Endothelial cell of umbilical vein (primary cell): Measurements from ENCODE around the gene PARVA. TPM values are rescaled to one million over a fixed set of nuclear protein-coding genes. Genes with fewer than 3 reads are reported as not detected.

Source experiments
- BruUV-seq: library from RNA; stranded (reverse); fragments of 400-500 nt; replicated peaks from 2 replicates; lab custom pipeline; 2021; lab: Mats Ljungman, UMichigan
- CTCF ChIA-PET: fragments of 300-600, 350-600 bp; sonication (Branson Sonifier 250); formaldehyde crosslinking; loops from one replicate; lab custom pipeline; 2021; ENCODE audit warnings: antibody characterized with exemption, inconsistent platforms; lab: Charles Lee
- POLR2A ChIA-PET: fragments of 300-600, 350-600 bp; sonication (Branson Sonifier 250); formaldehyde crosslinking; loops from one replicate; lab custom pipeline; 2021; ENCODE audit warnings: antibody characterized with exemption, inconsistent platforms; lab: Charles Lee
- DNase-seq: peaks from one replicate; pipeline ENCODE4 v3.0.0-alpha.2; 2011; ENCODE audit warnings: low read depth, low spot score
- FAIRE-seq: peaks from 2 replicates; lab custom pipeline; 2011; peaks lifted over from hg19 to GRCh38; lab: Jason Lieb, UNC
- H2AFZ ChIP-seq: 2 replicates; pipeline ENCODE4 v1.6.0; 2012; ENCODE audit warnings: low read depth, low read length, control low read depth, inconsistent platforms
- H3K27ac ChIP-seq: 2 replicates; pipeline ENCODE4 v1.5.1; 2011; ENCODE audit warnings: low read depth, mild to moderate bottlenecking, control low read depth, low read length, moderate library complexity; ENCODE audit not compliant: insufficient read depth
- H3K27me3 ChIP-seq, 2 experiments: 2 replicates each; pipeline versions ENCODE4 v1.6.0 to v1.6.1; 2011; ENCODE audit warnings: low read length in 2 of 2, mixed read lengths in 1 of 2; ENCODE audit not compliant: control insufficient read depth in 2 of 2, insufficient read depth in 2 of 2
- H3K36me3 ChIP-seq, 2 experiments: 2 replicates in 1 of 2; 3 replicates in 1 of 2; pipeline ENCODE4 v1.5.1; 2011; ENCODE audit warnings: low read length in 2 of 2, mild to moderate bottlenecking in 1 of 2, moderate library complexity in 1 of 2; ENCODE audit not compliant: control insufficient read depth in 2 of 2, insufficient read depth in 2 of 2; ENCODE audit errors: extremely low read depth in 1 of 2
- H3K4me1 ChIP-seq: 3 replicates; pipeline ENCODE4 v1.5.1; 2011; ENCODE audit warnings: mild to moderate bottlenecking, low read length; ENCODE audit not compliant: control insufficient read depth, insufficient read depth; ENCODE audit errors: extremely low read depth
- H3K4me2 ChIP-seq: 2 replicates; pipeline ENCODE4 v1.6.1; 2011; ENCODE audit warnings: low read length, control low read depth, mixed read lengths; ENCODE audit not compliant: insufficient read depth
- H3K4me3 ChIP-seq, 3 experiments: fragments of 200-600 bp in 1 of 3; sonication (generic), shearing (Covaris generic) in 1 of 3; replicated peaks in 1 of 3; 2 replicates each; pipeline ENCODE4 v1.5.1; 2011 to 2016; ENCODE audit warnings: control low read depth in 3 of 3, low read length in 3 of 3, mild to moderate bottlenecking in 2 of 3, inconsistent platforms in 1 of 3, low read depth in 1 of 3, moderate library complexity in 1 of 3; ENCODE audit not compliant: insufficient read depth in 1 of 3
- H3K79me2 ChIP-seq: 2 replicates; pipeline ENCODE4 v1.6.0; 2012; ENCODE audit warnings: low read length, inconsistent platforms; ENCODE audit not compliant: control insufficient read depth, insufficient read depth
- H3K9ac ChIP-seq: replicated peaks from 2 replicates; pipeline ENCODE3; 2011; ENCODE audit warnings: low read length, control low read depth; ENCODE audit not compliant: insufficient read depth; ENCODE audit errors: extremely low read depth
- H3K9me1 ChIP-seq: replicated peaks from 3 replicates; pipeline ENCODE4 v1.6.0; 2011; ENCODE audit warnings: mild to moderate bottlenecking, low read length; ENCODE audit not compliant: control insufficient read depth, insufficient read depth; ENCODE audit errors: extremely low read depth
- H3K9me3 ChIP-seq: replicated peaks from 2 replicates; pipeline ENCODE4 v1.5.1; 2012; ENCODE audit warnings: low read length, inconsistent platforms; ENCODE audit not compliant: control insufficient read depth, insufficient read depth
- H4K20me1 ChIP-seq: replicated peaks from 2 replicates; pipeline ENCODE3; 2011; ENCODE audit warnings: mild to moderate bottlenecking, low read length; ENCODE audit not compliant: control insufficient read depth, insufficient read depth; ENCODE audit errors: extremely low read depth
- CTCF ChIP-seq, 2 donors: IDR thresholded peaks; 1 replicate in 1 of 2; 2 replicates in 1 of 2; pipeline ENCODE4 v1.5.1; 2011; ENCODE audit warnings: low read length in 2 of 2, mild to moderate bottlenecking in 2 of 2, moderate library complexity in 2 of 2, control low read depth in 1 of 2, inconsistent platforms in 1 of 2, low read depth in 1 of 2; ENCODE audit not compliant: insufficient read depth in 1 of 2; ENCODE audit errors: extremely low read depth in 1 of 2
- EZH2 ChIP-seq: IDR thresholded peaks from 2 replicates; pipeline ENCODE4 v1.6.1; 2012; ENCODE audit warnings: borderline replicate concordance, low read depth, mild to moderate bottlenecking, moderate library complexity, low read length, inconsistent platforms; ENCODE audit not compliant: severe bottlenecking
- FOS ChIP-seq: IDR thresholded peaks from 2 replicates; pipeline ENCODE4 v1.6.1; 2011; ENCODE audit warnings: mild to moderate bottlenecking, low read length, moderate library complexity, borderline replicate concordance; ENCODE audit not compliant: insufficient read depth
- GATA2 ChIP-seq: IDR thresholded peaks from 2 replicates; pipeline ENCODE4 v1.7.0; 2011; ENCODE audit warnings: low read depth, mild to moderate bottlenecking, moderate library complexity, mixed read lengths, low read length; ENCODE audit not compliant: insufficient read length, insufficient read depth
- JUN ChIP-seq: IDR thresholded peaks from 2 replicates; pipeline ENCODE4 v1.6.1; 2011; ENCODE audit warnings: borderline replicate concordance, low read depth; ENCODE audit not compliant: insufficient read length, insufficient read depth
- MYC ChIP-seq: IDR thresholded peaks from one replicate; pipeline ENCODE4 v1.6.1; 2011; ENCODE audit warnings: mild to moderate bottlenecking, low read depth, low read length
- POLR2A ChIP-seq: IDR thresholded peaks from 2 replicates; pipeline ENCODE4 v1.6.1; 2012; ENCODE audit warnings: low read depth, mild to moderate bottlenecking, control low read depth, low read length
- POLR2AphosphoS5 ChIP-seq: IDR thresholded peaks from 2 replicates; pipeline ENCODE4 v1.6.1; 2012; ENCODE audit warnings: low read depth, mild to moderate bottlenecking, control low read depth, low read length, moderate library complexity; ENCODE audit not compliant: insufficient read depth
- dilution Hi-C: fragments of 300-500 bp; cut with MboI; formaldehyde crosslinking; loops from one replicate; pipeline ENCODE4 v1.15.0; 2019; ENCODE audit warnings: low sequenced_read_pairs; ENCODE audit not compliant: extremely low pct_ligation_motif_present
- intact Hi-C: fragments of 100-400 bp; cut with micrococcal nuclease; formaldehyde crosslinking; loops from one replicate; pipeline ENCODE4 v1.10.0; 2022
- polyA plus RNA-seq, 4 experiments: library from polyadenylated mRNA; depleted of rRNA in 3 of 4; stranded (reverse) in 3 of 4; unstranded in 1 of 4; fragments of >200 nt; gene quantifications; 2 replicates each; pipeline versions ENCODE4 v1.2.1 to v1.2.3, GENCODE V29; 2011 to 2012; ENCODE audit warnings: missing spikeins in 1 of 4
- total RNA-seq: library from RNA; stranded (reverse); gene quantifications from 2 replicates; pipeline ENCODE4 v1.2.3, GENCODE V29; 2021
- TF ChIP-seq, protein P1 (sequence below): IDR thresholded peaks from 2 replicates; pipeline ENCODE4 v1.6.1; 2011; ENCODE audit not compliant: insufficient read depth, insufficient read length

PARVA gene
- total and polyA plus RNA-seq, 2 donors (not counting 3 experiments of a cell fraction or from before 2014, with no cell fraction given), result 40.6 to 104 TPM

GRCh38 chr11:12429155-12429554 is 51.8 kb downstream of the PARVA start:
- Histone ChIP-seq H3K79me2 (peaks cover 28% of the 10 kb centered on the region), H3K9me3 (no peaks in the 10 kb centered on the region), H3K9me1 (no peaks in the 10 kb centered on the region), H3K4me3 (no peak overlapping the region), H3K27me3 (no peaks in the 10 kb centered on the region), H4K20me1 (peaks cover 7% of the 10 kb centered on the region), H3K4me2 (no peak overlapping the region), H2AFZ (no peak overlapping the region), H3K4me1 (peaks cover 12% of the 10 kb centered on the region), H3K27ac (no peak overlapping the region), H3K36me3 (no peaks in the 10 kb centered on the region), H3K9ac (no peak overlapping the region)
- dilution Hi-C loops, result no loop called here
- FAIRE-seq (no peak), DNase-seq (no peak)
- TF ChIP-seq GATA2 (no peak), FOS (no peak), MYC (no peak), JUN (no peak), CTCF (IDR thresholded peaks at IDR 0.05; ENCODE audit: extremely low read depth in 1 of 2, insufficient read depth in 1 of 2, low read depth in 1 of 2, low read length in 2 of 2) (no peak)
- ChIA-PET POLR2A (no interaction called here), CTCF (interaction anchor here (1.0 to 1.3 kb wide), 3 partner anchors 18 to 140 kb away, joined by 3 to 5 read pairs (median 3); no protein-coding TSS in a partner anchor)
- intact Hi-C loops, result no loop called here
- BruUV-seq, result no TSS peak

GRCh38 chr11:12430351-12430750 is 53.0 kb downstream of the PARVA start:
- H3K79me2 ChIP-seq, result peaks cover 31% of the 10 kb centered on the region
- peaks cover 12% of the 10 kb centered on the region for H3K4me1 ChIP-seq
- BruUV-seq, result no TSS peak
- peaks cover 4% of the 10 kb centered on the region for H4K20me1 ChIP-seq
- no peaks in the 10 kb centered on the region for H3K9me1 ChIP-seq
- DNase-seq (no peak), FAIRE-seq (no peak)
- H3K9me3 ChIP-seq, result no peaks in the 10 kb centered on the region
- POLR2A ChIA-PET, result no interaction called here
- no peak overlapping the region for H2AFZ ChIP-seq
- CTCF ChIA-PET, result interaction anchor here (1.2 to 1.9 kb wide), 5 partner anchors 10 to 99 kb away, joined by 3 to 8 read pairs (median 4); no protein-coding TSS in a partner anchor
- H3K27me3 ChIP-seq, result no peaks in the 10 kb centered on the region
- TF ChIP-seq EZH2 (no peak), FOS (no peak), MYC (no peak), CTCF (IDR thresholded peaks at IDR 0.05; ENCODE audit: extremely low read depth in 1 of 2, insufficient read depth in 1 of 2, low read depth in 1 of 2, low read length in 2 of 2) (no peak), POLR2A (no peak), GATA2 (no peak), JUN (no peak), POLR2AphosphoS5 (no peak)
- TF ChIP-seq, protein P1, sequence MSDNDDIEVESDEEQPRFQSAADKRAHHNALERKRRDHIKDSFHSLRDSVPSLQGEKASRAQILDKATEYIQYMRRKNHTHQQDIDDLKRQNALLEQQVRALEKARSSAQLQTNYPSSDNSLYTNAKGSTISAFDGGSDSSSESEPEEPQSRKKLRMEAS, result no peak
- dilution Hi-C loops (no loop called here), intact Hi-C loops (no loop called here)
- no peak overlapping the region for H3K27ac ChIP-seq
- peak overlapping the region; percentile 4 for H3K4me2 ChIP-seq
- no peak overlapping the region for H3K4me3 ChIP-seq
- no peaks in the 10 kb centered on the region for H3K36me3 ChIP-seq
- no peak overlapping the region for H3K9ac ChIP-seq
